ENCODE results near the gene OR10H2. TPM values are rescaled to one million over a fixed set of nuclear protein-coding genes. Genes with fewer than 3 reads are reported as not detected.

OR10H2 gene
- total and polyA plus RNA-seq, 4 donors, result not detected

Other genes starting within 250 kb of the OR10H2 start
- not detected for gene PGLYRP2, start 248.5 kb upstream of the OR10H2 start, total RNA-seq
- gene PGLYRP2, start 248.5 kb upstream of the OR10H2 start, polyA plus RNA-seq (ENCODE audit: insufficient read length in 2 of 2), result not detected
- not detected for gene CYP4F22, start 219.5 kb upstream of the OR10H2 start, total RNA-seq
- under 1 TPM in 1 of 2 donors, not detected in 1; 0.06 TPM for gene CYP4F22, start 219.5 kb upstream of the OR10H2 start, polyA plus RNA-seq (ENCODE audit: insufficient read length in 2 of 2)
- not detected for gene CYP4F8, start 112.8 kb upstream of the OR10H2 start, total RNA-seq
- gene CYP4F8, start 112.8 kb upstream of the OR10H2 start, polyA plus RNA-seq (ENCODE audit: insufficient read length in 2 of 2), result under 1 TPM; 0.08 to 0.09 TPM
- 1 to 10 TPM in 1 of 2 donors, under 1 TPM in 1; 0.33 to 1.6 TPM for gene CYP4F3, start 87.1 kb upstream of the OR10H2 start, total RNA-seq
- under 1 TPM; 0.14 to 0.40 TPM for gene CYP4F3, start 87.1 kb upstream of the OR10H2 start, polyA plus RNA-seq (ENCODE audit: insufficient read length in 2 of 2)
- 1 to 10 TPM; 2.2 to 6.8 TPM for gene CYP4F12, start 54.9 kb upstream of the OR10H2 start, total RNA-seq
- gene CYP4F12, start 54.9 kb upstream of the OR10H2 start, polyA plus RNA-seq (ENCODE audit: insufficient read length in 2 of 2), result 1 to 10 TPM; 5.2 to 7.6 TPM
- not detected for gene OR10H3, start 10.0 kb downstream of the OR10H2 start, total RNA-seq
- not detected for gene OR10H3, start 10.0 kb downstream of the OR10H2 start, polyA plus RNA-seq (ENCODE audit: insufficient read length in 2 of 2)
- under 1 TPM in 1 of 2 donors, not detected in 1; under 0.01 TPM for gene OR10H5, start 59.6 kb downstream of the OR10H2 start, total RNA-seq
- under 1 TPM; 0.11 to 0.24 TPM for gene OR10H5, start 59.6 kb downstream of the OR10H2 start, polyA plus RNA-seq (ENCODE audit: insufficient read length in 2 of 2)
- gene OR10H1, start 87.6 kb downstream of the OR10H2 start, total RNA-seq, result not detected
- under 1 TPM; 0.08 to 0.11 TPM for gene OR10H1, start 87.6 kb downstream of the OR10H2 start, polyA plus RNA-seq (ENCODE audit: insufficient read length in 2 of 2)
- under 1 TPM in 1 of 2 donors, not detected in 1; 0.17 TPM for gene CYP4F2, start 170.1 kb downstream of the OR10H2 start, total RNA-seq
- gene CYP4F2, start 170.1 kb downstream of the OR10H2 start, polyA plus RNA-seq (ENCODE audit: insufficient read length in 2 of 2), result under 1 TPM; 0.59 to 0.86 TPM
- gene CYP4F11, start 206.5 kb downstream of the OR10H2 start, total RNA-seq, result under 1 TPM; 0.17 to 0.69 TPM
- not detected for gene CYP4F11, start 206.5 kb downstream of the OR10H2 start, polyA plus RNA-seq (ENCODE audit: insufficient read length in 2 of 2)
- gene OR10H4, start 221.0 kb downstream of the OR10H2 start, total RNA-seq, result not detected
- not detected for gene OR10H4, start 221.0 kb downstream of the OR10H2 start, polyA plus RNA-seq (ENCODE audit: insufficient read length in 2 of 2)